Fibroblast of the aortic adventitia (primary cell): ENCODE results near the gene CAMTA1. TPM values are rescaled to one million over a fixed set of nuclear protein-coding genes. Genes with fewer than 3 reads are reported as not detected.

ENCODE experiments used
- DNase-seq: peaks from one replicate; pipeline ENCODE4 v3.0.0-alpha.2; 2010; ENCODE audit warnings: low read depth
- H3K4me3 ChIP-seq: 2 replicates; pipeline ENCODE4 v1.5.1; 2011; ENCODE audit warnings: low read depth, mild to moderate bottlenecking, control low read depth, low read length, moderate library complexity
- CTCF ChIP-seq: IDR thresholded peaks from 2 replicates; pipeline ENCODE4 v1.5.1; 2011; ENCODE audit warnings: mild to moderate bottlenecking, low read length, control low read depth, inconsistent platforms; ENCODE audit not compliant: insufficient read depth
- total RNA-seq: library from RNA; depleted of rRNA; stranded (reverse); fragments of >200 nt; gene quantifications from 2 replicates; pipeline ENCODE4 v1.2.3, GENCODE V29; 2012; ENCODE audit warnings: low replicate concordance

CAMTA1 gene
- total RNA-seq, 1 donor: 91.9 TPM

GRCh38 chr1:7101187-7101586, 315.9 kb downstream of the CAMTA1 start:
- no peak for TF ChIP-seq CTCF
- no peak for DNase-seq
- no peak overlapping the region for H3K4me3 ChIP-seq

- no peak for DNase-seq
- H3K4me3 ChIP-seq: no peak overlapping the region
- TF ChIP-seq CTCF: no peak
Observed at GRCh38 chr1:7103361-7103782, 318.1 kb downstream of the CAMTA1 start.

GRCh38 chr1:7103874-7104273, 318.6 kb downstream of the CAMTA1 start:
- H3K4me3 ChIP-seq: no peak overlapping the region
- TF ChIP-seq CTCF: no peak
- DNase-seq: no peak

- H3K4me3 ChIP-seq: no peak overlapping the region
- no peak for TF ChIP-seq CTCF
- DNase-seq: no peak
Observed at GRCh38 chr1:7104339-7104738, 319.1 kb downstream of the CAMTA1 start.

- no peak for TF ChIP-seq CTCF
Observed at GRCh38 chr1:7105269-7105668, 320.0 kb downstream of the CAMTA1 start.

GRCh38 chr1:7106442-7107108, 321.3 kb downstream of the CAMTA1 start:
- H3K4me3 ChIP-seq: no peak overlapping the region
- DNase-seq: no peak
- TF ChIP-seq CTCF: no peak

More at GRCh38 chr1:7105269-7105668, 320.0 kb downstream of the CAMTA1 start:
- DNase-seq: no peak
- H3K4me3 ChIP-seq: no peak overlapping the region

GRCh38 chr1:7107109-7107830, 322.0 kb downstream of the CAMTA1 start:
- no peak overlapping the region for H3K4me3 ChIP-seq
- no peak for DNase-seq
- no peak for TF ChIP-seq CTCF
